Measurements from ENCODE around the gene SULT4A1.

SULT4A1 gene

DNA sequence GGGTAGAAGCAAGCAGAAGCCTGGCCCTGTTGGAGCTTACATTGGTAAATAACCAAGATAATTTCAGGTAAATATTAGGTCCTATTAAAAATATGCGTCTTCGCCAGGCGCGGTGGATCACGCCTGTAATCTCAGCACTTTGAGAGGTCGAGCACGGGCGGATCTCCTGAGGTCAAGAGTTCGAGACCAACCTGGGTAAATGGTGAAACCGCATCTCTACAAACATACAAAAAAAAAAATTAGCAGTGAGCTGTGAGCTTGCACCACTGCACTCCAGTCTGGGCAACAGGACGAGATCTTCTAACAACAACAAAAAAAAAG, 529 bp upstream of the SULT4A1 start:
- no peak for DNase-seq (ENCODE audit: extremely low read depth in 1 of 2, low read depth in 1 of 2)

DNA sequence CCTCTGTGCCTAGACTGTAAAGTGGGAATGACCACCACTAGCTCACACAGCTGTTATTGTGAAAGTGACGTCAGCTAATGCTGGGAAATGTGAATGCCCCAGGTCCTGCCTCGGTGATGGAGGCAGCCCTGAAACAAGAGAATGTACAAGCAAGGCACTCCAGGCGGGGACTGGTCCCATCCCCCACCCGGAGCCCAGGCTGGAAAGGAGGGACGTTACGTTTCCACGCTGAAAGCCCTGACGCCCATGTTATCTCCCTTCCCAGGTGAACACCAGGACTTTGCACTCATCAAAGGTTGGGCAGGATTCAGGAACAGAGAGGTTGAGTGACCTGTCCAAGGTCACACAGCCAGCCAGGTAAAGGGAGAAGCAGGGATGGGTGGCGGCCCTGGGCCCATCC, 784 bp downstream of the SULT4A1 start:
- no peak for DNase-seq (ENCODE audit: extremely low read depth in 1 of 2, low read depth in 1 of 2)

DNA sequence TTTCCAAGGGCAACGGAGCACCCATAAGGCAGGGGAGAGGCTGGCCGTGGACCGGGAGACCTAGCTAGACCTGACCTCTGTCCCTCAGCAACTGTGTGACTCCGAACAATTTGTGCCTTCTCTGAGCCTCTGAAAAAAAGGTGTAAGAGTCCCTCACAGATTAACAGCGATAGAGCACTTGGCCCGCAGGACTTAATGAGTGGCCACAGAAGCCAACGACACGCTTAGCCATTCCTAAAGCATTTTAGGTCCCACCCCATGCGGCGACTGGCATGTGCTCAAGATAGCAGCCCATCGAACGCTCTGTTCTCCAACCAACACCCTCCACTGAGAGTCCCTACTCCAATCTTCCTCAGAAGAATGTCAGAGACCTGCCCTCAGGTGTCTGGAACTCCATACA, 1.5 kb downstream of the SULT4A1 start:
- no peak for DNase-seq (ENCODE audit: extremely low read depth in 1 of 2, low read depth in 1 of 2)

DNA sequence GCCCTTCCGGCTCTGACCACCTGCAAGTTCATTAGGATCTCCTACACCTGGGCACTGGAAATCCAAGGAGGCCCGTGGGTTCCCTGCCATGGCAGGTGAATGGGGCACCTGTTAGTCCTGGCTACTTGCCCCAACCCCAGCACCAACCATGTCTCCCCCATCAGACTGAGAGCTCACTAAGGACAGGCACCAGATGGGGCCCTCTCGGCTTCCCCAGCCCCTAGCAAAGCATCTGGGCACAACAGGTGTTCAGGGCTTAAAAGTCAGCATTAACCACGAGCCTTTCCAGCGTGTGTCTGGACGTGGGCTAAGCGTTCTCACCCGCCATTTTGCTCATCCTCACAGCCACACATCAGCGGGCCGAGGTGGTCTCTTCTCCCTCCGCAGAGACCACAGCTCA, 2.2 kb downstream of the SULT4A1 start:
- DNase-seq (ENCODE audit: extremely low read depth in 1 of 2, low read depth in 1 of 2), result no peak

DNA sequence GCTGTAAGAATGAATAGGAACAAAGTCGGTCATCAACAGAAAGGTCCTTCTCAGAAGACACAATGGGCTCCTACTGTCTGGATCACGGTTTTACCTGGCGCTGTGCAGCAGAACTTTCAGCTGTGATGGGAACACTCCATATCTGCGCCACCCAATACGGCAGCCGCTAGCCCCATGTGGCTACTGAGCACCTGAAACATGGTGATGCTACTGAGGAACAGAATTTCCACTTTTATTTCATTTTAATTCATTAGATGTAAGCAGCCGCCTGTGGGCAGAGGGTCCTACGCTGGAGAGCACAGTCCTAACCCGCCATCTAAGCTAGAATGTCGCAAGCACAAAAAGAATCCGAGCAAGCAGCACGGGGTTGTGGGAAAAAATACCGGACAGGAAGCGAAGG, 2.7 kb downstream of the SULT4A1 start:
- no peak for DNase-seq (ENCODE audit: extremely low read depth in 1 of 2, low read depth in 1 of 2)

DNA sequence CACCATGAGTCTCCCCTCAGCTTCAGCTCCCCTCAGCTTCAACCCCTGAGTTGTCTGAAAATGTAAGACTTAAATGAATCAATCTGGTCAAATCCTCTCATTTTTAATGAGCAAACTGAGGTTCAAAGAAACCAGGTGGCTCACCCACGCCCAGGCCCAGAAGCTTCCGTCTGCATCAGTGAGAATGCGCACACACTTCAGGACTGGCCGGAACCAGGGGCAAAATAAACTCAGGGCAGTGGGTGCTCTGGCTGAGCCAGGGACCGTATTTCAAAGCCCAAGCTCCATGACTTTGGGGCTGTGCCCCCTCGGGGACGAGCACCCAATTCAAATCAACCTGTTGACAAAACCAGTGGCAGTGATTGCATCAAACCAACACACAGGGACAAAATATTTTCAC, 3.1 kb downstream of the SULT4A1 start:
- no peak for DNase-seq (ENCODE audit: extremely low read depth in 1 of 2, low read depth in 1 of 2)

DNA sequence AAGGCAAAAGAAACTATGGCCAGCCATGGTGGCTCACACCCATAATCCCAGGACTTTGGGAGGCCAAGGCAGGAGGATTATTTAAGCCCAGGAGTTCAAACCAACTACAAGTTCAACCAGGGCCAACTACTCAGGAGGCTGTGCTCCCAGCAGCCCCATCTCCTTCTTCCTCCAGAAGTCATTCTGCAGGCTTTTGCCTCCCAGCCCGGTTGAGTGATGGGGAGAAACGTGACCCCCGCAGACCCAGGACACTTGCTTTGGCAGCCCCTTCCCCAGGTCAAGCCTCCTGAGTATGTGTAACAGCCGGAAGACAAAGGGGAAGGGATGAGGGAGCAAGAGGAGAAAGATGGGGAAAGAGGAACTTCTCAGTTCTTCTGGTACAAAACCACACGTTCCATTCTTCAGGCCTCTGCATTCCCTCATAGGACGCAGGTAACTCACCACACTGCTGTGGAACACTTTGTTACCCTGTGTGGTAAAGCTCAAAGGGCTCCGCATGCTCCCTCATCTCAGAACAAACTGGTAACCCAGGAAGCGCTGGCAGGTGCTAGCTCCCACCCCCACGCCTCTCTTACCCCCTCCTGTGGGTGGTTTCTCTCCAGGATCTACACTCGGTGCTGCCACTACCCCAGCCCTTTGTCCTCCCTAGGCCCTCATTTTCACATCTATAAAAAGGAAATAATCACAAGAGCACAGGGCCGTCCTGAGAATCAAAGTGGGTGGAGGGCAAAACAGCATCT, 4.0 kb downstream of the SULT4A1 start:
- DNase-seq (ENCODE audit: extremely low read depth in 1 of 2, low read depth in 1 of 2), result no peak

DNA sequence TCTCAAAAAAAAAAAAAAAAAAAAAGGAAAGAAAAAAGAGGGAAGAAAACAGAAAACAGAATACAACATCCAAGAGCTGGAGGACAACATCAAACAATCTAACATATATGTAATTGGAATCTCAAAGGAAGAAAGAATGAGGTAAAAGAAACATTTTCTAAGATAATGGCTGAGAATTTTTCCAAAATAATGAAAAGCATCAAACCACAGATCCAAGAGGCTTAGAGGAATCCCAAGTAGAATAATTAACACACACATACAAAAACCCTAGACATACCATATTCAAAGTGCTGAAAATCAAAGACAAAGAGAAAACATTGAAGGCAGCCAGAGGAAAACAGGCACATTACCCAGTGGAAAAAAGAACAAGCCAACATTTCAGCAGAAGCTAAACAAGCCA, 4.9 kb downstream of the SULT4A1 start:
- no peak for DNase-seq (ENCODE audit: extremely low read depth in 1 of 2, low read depth in 1 of 2)

DNA sequence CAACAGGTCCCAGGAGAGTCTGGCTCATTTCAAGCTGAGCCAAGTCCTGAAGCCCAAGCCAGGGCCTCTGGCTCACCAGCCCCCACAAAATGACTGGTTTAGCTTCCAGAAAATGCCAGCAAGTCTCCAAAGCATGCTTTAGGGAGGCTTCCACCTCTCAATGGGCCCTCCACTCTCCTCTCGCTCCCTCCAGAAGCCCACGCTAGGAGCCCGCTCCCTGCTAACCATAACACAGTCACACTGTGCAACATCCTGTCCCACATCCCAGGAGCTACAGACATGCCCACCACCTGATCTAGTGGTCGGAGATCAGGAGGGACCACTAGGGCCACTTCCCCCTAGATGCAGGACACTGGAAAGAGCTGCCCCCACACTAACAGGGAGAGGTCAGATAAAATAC, 6.9 kb downstream of the SULT4A1 start:
- DNase-seq (ENCODE audit: extremely low read depth in 1 of 2, low read depth in 1 of 2), result no peak

DNA sequence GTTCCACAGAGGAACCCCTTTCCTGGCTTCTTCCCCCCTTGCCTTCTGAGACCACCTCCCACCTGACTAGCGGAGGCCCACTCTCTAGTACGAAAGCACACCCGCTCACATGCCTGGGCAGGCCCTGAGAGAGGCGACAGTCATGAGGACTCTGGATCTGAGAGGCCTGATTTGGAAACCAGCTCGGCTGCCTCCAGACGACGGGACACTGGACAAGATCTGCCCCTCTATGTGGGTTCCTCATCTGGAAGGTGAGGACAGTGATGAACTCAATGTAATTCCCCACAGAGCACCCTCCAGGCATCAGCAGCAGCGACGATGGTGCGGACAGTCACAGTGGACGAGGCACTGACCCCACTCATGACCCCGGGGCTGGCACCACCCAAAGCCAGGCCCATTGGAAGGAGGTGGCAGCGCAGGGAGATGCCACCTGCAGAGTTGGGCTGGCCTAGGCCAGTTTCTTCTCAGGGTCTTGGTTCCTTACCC, 7.5 kb downstream of the SULT4A1 start:
- DNase-seq (ENCODE audit: extremely low read depth in 1 of 2, low read depth in 1 of 2), result no peak

DNA sequence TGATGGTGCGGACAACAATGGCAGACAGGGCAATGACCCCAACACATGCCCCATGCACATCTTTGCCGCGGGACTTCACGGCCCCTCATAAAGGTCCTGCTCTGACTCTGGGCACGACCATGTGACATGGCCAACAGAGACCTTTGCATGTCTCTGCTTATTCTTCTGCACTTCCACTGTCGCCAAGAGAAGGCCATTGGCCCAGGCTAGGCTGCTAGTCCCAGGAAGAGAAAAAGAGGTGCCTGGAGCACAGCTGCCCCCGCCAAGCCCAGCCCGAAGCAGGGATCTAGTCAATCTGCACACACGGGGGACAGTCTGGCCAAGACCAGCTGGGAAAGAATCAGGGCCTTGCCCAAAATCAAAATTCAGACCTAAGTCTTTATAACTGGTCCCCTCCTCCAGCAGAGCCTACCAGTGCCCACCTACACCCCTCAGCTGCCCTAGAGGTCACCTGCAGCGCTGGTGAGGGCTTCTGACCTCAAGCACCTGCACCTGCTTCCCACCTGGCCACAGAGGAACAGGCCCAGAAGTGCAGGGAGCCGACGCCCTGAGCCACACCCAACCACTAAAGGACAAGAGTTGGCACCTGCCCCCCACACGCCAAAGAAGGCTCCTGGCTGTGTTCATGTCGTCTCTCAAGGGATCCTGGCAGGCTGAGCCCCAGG, 8.1 kb downstream of the SULT4A1 start:
- no peak for DNase-seq (ENCODE audit: extremely low read depth in 1 of 2, low read depth in 1 of 2)

DNA sequence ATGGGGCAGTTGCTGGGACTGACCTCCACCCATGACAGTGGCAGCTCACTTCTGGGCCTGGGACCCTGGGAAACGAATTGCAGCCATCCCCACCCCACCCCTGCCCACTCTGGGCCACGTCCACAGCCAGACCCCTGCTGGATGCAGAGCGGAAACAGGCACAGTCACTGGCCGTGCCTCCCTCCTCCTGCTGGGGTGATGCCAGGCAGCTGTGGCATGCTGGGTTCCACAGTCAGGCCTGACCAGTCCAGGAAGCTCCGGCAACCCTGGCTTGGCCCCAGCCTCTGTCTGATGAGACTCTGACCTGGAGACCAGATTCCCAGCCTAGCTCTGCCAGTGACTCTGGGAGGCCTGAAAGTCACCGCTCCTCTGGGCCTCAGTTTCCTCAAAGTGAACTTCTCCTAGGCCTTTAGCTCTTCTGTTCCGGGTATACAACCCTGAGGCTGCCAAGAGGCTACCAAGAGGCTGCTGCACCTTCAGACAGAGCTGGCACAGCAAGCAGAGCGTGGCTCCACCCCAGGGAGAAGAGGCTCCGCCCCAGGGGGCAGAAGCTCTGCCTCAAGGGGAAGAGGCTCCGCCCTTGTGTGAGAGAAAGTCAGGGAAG, 8.9 kb downstream of the SULT4A1 start:
- DNase-seq (ENCODE audit: extremely low read depth in 1 of 2, low read depth in 1 of 2), result no peak

DNA sequence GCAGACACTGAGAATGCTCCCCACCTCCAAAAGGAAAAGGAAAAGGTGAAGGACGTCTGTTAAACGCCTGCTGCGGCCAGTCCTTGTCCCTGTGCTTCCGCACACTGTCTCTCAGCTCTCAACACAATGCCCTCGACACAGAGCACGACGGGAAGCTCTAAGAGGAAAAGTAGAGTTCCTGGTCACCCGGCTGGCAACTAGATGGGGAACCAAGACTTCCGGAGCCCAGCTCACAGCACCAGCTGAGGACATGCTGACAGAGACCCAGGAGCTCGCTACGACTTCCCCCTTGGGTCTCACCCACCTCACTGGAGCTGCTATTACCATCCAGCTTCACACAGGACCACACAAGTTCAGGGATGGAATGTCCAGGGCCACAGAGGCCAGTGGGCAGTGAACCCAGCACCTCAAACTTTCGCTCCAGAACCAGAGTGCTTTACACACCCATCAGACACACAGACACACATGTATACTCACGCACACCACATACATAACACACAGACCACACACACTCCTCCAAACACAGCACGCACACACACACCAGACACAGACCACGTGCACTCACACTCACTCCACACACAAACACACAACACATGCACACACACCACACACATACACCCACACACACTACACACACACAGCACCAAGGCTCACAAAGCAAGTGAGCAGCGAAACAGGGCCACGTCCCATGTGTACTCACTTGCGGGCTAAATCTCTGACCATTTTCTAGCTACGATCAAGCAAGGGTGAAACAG, 9.6 kb downstream of the SULT4A1 start:
- no peak for DNase-seq (ENCODE audit: extremely low read depth in 1 of 2, low read depth in 1 of 2)

DNA sequence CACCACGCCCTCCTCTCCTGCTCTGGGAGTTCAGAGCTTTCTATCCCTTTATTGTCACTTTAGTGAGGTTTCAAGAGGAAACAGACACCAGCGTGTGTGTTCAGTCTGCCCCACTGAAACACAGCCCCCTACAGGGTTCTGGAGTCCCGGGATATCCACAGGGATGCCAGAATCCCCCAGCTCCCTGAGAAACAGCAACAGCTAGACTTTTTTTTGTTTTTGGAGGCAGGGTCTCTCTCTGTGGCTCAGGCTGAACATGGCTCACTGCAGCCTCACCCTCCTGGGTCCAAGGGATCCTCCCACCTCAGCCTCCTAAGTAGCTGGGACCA, 10.4 kb downstream of the SULT4A1 start:
- no peak for DNase-seq (ENCODE audit: extremely low read depth in 1 of 2, low read depth in 1 of 2)

DNA sequence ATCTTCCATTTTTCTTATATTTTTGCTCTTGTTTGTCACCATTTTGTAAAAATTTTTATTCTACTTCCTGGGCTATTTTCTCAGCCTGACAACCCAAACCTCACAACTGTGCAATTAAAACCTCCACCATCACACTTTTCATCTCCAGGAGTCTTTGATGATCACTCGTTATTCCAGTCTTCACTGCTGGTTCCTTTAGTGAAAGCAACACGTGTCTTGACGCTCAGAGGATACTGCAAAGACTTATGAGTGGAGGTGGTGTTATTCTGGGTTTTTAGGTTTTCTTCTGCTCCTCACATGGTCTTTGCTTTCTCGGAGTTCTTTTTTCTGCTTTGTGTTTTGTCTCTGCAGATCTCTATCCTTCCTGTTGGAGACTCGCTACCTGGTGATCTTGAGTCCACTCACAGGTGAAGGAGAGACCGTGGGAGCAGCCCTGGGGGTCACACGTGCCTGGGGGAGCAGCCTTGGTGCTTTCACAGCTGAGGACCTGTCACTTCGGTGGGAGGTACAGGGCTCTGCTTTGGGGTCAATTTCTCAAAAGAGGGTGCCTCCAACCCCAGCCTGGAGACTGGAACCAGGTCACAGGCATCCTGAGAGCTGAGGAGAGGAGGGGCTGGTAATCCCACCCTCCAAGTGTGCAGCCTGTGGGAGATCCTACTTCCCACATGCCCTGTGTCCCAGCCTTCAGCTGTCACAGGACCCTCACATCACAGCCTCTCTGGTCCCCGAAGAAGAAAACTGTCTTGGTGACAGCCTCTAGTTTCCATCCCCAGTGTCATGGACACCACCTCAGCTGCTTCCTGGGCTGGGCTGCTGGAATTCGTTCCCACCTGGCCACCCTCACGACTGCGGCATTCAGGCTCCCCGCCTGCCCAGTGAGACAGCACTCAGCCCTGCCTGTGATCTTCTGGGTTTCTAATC, 11.0 kb downstream of the SULT4A1 start:
- no peak for DNase-seq (ENCODE audit: extremely low read depth in 1 of 2, low read depth in 1 of 2)

DNA sequence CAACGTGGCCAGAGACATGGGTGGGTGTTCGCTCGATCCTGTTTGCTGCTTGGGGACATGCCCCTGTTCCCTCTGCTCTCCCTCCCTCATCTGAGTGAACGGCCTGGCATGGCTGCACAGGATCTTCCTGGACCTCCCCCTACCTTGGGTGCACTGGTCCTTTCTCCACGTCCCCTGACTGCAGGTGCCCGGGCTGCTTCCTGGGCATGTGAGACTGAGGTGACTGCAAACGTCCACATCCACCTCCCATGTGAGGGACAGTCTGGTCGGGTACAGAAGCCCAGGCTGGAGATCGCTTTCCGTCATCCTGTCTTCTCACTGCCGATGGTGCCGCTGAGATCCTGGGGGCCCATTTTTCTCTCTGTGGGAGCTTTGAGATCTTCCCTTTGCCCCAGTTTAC, 11.8 kb downstream of the SULT4A1 start:
- no peak for DNase-seq (ENCODE audit: extremely low read depth in 1 of 2, low read depth in 1 of 2)

DNA sequence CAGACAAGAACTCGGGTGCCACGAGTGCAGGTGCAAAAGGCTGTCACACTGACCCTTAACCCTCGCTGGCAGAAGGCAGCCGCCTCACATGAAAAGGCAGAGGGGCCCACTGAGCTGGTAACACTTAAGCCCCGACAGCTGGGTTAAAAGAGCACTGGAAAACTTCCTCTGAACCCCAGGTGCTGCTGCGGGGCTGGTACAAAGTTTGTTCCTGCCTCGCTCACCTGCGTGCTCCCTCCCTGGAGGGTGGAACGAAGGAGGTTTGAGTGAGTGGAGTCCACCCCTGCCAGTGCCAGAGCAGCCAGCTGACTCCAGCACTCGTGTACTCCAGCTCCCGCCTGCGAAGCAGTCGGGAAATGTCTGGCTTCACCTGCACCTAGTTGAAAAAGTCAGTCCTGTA, 12.6 kb downstream of the SULT4A1 start:
- DNase-seq (ENCODE audit: extremely low read depth in 1 of 2, low read depth in 1 of 2), result no peak

DNA sequence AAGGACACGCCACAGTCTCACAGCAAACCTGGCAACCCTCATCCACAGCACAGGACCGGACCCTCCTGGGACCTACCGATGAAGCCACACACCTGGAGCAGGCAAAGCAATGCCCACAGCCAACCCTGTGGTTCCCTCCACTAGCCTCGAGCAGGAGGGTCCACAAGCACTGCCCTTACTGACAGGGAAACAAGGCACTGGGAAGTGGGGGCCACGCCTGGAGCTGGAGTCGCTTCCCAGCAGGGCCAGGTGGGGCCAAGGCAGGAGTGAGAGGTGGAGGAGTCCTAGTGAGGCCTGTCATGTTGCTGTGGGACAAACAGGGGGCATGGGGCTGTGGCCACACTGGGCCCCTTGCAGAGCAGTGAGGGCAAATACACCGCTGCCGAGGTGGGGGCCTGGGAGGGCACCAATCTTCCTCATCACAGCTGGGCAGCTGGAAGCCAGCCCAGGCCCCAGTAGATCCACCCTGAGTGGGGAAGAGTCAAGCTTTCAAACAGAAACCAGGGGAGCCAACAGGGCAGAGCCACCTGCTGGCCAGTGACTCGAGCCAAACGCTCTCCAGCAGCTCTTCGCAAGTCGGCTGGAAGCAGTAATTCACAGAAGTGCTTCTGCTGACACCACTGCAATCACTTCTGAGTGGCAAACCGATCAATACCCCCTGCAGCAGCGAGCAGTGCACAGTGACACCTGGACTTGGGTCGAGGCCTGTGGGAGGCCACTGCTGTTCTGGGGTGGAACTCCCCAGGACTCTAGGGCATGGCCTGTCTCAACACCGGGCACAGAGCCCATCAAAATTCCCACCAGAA, 13.7 kb downstream of the SULT4A1 start:
- DNase-seq (ENCODE audit: extremely low read depth in 1 of 2, low read depth in 1 of 2), result no peak

DNA sequence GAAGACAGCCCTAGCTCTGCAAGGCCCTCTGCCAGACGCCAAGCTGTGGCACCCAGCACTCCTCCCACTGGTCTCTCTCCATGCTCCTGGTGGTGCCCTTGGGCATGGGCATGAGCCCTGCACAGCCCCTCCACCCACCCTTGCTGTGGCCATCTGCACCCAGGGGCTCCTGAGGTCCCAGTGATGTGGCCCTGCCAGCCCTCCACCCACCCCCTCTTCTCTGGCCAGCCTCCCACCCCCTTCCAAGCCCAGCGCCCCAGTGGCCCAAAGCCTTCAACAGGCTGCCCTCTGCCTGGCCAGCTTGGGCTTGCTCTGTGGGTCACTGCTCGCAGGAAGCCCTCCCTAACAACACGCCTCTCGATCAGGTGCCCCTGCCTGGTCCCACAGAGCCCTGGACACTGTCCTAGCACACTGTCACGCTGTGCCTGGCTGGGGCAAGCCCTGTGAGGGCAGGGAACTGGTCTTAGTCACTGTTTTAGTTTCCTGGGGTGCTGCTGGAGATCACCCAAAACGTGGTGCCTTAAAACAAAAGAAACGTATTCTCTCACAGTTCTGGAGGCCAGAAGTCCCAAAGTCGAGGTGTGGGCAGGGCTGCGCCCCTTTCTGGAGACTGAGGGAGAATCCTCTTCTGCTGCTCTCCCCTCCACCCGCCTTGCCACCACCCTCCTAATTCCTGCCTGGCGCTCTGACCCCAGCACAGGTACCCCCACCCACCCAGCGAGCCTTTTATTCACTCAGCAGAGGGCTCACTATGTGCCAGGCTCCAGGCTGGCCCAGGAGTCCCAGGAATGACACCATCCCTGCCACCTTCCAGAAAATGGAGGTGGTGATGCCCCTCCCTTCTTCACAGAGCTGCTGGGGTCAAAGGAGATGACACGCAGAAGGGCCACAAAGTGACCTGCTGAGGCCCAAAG, 14.7 kb downstream of the SULT4A1 start:
- no peak for DNase-seq (ENCODE audit: extremely low read depth in 1 of 2, low read depth in 1 of 2)
